Measurements from ENCODE around the gene FCN3.

DNA sequence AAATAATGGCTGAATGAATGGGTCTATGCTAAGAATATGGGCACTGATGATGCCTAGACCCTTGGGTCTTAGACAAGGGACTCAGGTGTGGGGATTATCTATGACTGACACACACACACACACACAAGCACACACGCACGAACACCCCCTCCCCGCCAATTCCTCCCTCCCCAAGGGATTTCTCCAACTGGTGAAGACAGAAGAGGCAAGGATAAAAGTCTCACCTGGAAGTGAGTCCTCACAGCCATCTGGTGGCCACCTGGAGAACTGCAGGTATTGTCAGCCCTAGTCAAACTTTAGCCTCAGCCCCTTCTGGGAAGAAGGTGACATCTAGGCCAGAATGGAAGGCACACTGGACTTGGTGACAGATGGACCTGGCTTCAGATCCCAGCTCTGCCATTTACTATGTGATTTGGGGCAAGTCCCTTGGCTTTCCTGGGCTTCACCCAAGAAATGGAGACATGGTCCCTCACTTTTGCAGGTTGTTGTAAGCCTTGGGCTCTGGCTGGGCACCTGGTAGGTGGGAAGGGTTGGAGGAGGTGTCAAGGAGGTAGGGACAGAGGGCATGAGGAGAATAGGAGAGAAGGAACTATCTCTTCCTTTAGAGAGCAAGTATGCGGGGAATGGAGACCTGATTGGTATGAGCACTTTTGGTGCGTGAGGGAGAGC lies 13.8 kb upstream of the FCN3 start:
- no peak for TF ChIP-seq EP300 (IDR thresholded peaks at IDR 0.05)
- TF ChIP-seq, protein P1, sequence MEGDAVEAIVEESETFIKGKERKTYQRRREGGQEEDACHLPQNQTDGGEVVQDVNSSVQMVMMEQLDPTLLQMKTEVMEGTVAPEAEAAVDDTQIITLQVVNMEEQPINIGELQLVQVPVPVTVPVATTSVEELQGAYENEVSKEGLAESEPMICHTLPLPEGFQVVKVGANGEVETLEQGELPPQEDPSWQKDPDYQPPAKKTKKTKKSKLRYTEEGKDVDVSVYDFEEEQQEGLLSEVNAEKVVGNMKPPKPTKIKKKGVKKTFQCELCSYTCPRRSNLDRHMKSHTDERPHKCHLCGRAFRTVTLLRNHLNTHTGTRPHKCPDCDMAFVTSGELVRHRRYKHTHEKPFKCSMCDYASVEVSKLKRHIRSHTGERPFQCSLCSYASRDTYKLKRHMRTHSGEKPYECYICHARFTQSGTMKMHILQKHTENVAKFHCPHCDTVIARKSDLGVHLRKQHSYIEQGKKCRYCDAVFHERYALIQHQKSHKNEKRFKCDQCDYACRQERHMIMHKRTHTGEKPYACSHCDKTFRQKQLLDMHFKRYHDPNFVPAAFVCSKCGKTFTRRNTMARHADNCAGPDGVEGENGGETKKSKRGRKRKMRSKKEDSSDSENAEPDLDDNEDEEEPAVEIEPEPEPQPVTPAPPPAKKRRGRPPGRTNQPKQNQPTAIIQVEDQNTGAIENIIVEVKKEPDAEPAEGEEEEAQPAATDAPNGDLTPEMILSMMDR (IDR thresholded peaks at IDR 0.05), result peak; percentile 70
- no peak for TF ChIP-seq MYC (IDR thresholded peaks at IDR 0.05; ENCODE audit: borderline replicate concordance, low read length)
- TF ChIP-seq, protein P2, sequence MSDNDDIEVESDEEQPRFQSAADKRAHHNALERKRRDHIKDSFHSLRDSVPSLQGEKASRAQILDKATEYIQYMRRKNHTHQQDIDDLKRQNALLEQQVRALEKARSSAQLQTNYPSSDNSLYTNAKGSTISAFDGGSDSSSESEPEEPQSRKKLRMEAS (IDR thresholded peaks at IDR 0.05), result no peak
- TF ChIP-seq CHD2 (IDR thresholded peaks at IDR 0.05; ENCODE audit: low read length, partially characterized antibody), result no peak
- TF ChIP-seq, protein P3, sequence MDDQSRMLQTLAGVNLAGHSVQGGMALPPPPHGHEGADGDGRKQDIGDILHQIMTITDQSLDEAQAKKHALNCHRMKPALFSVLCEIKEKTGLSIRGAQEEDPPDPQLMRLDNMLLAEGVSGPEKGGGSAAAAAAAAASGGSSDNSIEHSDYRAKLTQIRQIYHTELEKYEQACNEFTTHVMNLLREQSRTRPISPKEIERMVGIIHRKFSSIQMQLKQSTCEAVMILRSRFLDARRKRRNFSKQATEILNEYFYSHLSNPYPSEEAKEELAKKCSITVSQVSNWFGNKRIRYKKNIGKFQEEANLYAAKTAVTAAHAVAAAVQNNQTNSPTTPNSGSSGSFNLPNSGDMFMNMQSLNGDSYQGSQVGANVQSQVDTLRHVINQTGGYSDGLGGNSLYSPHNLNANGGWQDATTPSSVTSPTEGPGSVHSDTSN (IDR thresholded peaks at IDR 0.05), result no peak
- TF ChIP-seq RAD21 (conservative IDR thresholded peaks at IDR 0.05 in 1 of 2, IDR thresholded peaks at IDR 0.05 in 1 of 2), result peak; percentile 71 to 74
- TF ChIP-seq PHF8 (IDR thresholded peaks at IDR 0.05; ENCODE audit: borderline replicate concordance, low read depth), result no peak
- TF ChIP-seq POLR2A (IDR thresholded peaks at IDR 0.05; ENCODE audit: low read length), result no peak

Measured in A549 (cell line).